Peyer's patch (tissue), 4 donors: ENCODE data around the gene NAA80. TPM values are rescaled to one million over a fixed set of nuclear protein-coding genes. Genes with fewer than 3 reads are reported as not detected.
"Not testable (repeated sequence)": the region's sequence is repeated elsewhere in the genome, so short reads cannot be mapped to it uniquely, and the experiment has no call there.

Source experiments
- DNase-seq, 3 donors: peaks; one replicate each; pipeline ENCODE4 v3.0.0-alpha.2; 2017 to 2019
- H3K27ac ChIP-seq, 4 donors: fragments of 200-600 bp; sonication (generic); one replicate each; pipeline ENCODE4 v1.5.1; 2016 to 2019
- H3K27me3 ChIP-seq, 2 donors: fragments of 200-600 bp; sonication (generic); one replicate each; pipeline ENCODE4 v1.5.1; 2019
- H3K36me3 ChIP-seq, 3 donors: fragments of 200-600 bp; sonication (generic); one replicate each; pipeline ENCODE4 v1.5.1; 2016 to 2019
- H3K4me1 ChIP-seq, 4 donors: fragments of 200-600 bp; sonication (generic); one replicate each; pipeline ENCODE4 v1.5.1; 2016 to 2019
- H3K4me3 ChIP-seq, 4 donors: fragments of 200-600 bp; sonication (generic); 1 replicate in 3 of 4; 2 replicates in 1 of 4; pipeline ENCODE4 v1.5.1; 2016 to 2019; ENCODE audit warnings: mild to moderate bottlenecking in 1 of 4
- H3K9me3 ChIP-seq, 4 donors: fragments of 200-600 bp; sonication (generic); one replicate each; pipeline ENCODE4 v1.5.1; 2016 to 2019; ENCODE audit warnings: mild to moderate bottlenecking in 1 of 4
- POLR2A ChIP-seq, 2 donors: fragments of 450-650 bp; IDR thresholded peaks; one replicate each; pipeline ENCODE4 v1.5.1; 2017; ENCODE audit warnings: antibody characterized with exemption in 2 of 2, mild to moderate bottlenecking in 2 of 2, moderate library complexity in 2 of 2
- total RNA-seq, 4 donors: library from RNA; depleted of rRNA; stranded (reverse); fragments of >200 nt; gene quantifications; one replicate each; pipeline ENCODE4 v1.1.0, GENCODE V29; 2016
- TF ChIP-seq, protein P1 (sequence below), 6 experiments: fragments of 450-650 bp in 4 of 6; fragments of 200-600 bp in 2 of 6; sonication (generic) in 1 of 6; IDR thresholded peaks; one replicate each; pipeline ENCODE4 v1.5.1; 2017 to 2019; ENCODE audit warnings: antibody characterized with exemption in 6 of 6, mild to moderate bottlenecking in 3 of 6, moderate library complexity in 1 of 6

NAA80 gene
- total RNA-seq, 4 donors from 2014 or later, result 3.2 to 14.0 (median 12.4) TPM

DNA sequence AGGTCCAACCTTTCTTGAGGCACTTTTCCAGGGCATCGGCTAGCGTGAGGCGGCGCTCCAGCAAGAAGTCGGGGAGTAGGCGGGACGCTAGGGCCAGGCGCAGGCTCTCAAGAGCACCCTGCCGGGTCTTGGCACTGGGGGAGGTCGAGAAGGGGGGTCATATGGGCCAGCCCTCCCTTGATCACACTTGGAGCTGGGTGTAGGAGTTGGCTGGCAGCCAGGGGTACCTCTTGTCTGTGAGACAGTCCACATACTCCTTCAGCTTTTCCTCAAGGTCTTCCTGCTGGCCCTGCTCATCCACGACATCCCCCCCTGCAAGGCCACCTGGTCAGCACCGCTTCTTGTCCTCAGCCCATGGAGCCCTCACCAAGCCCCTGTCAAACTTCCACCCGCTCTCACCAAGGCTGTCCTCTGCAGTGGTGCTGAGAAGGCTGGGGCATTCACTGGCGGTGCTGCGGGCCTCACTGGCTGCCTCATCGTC is 9.0 kb downstream of the NAA80 start:
- TF ChIP-seq, protein P1, sequence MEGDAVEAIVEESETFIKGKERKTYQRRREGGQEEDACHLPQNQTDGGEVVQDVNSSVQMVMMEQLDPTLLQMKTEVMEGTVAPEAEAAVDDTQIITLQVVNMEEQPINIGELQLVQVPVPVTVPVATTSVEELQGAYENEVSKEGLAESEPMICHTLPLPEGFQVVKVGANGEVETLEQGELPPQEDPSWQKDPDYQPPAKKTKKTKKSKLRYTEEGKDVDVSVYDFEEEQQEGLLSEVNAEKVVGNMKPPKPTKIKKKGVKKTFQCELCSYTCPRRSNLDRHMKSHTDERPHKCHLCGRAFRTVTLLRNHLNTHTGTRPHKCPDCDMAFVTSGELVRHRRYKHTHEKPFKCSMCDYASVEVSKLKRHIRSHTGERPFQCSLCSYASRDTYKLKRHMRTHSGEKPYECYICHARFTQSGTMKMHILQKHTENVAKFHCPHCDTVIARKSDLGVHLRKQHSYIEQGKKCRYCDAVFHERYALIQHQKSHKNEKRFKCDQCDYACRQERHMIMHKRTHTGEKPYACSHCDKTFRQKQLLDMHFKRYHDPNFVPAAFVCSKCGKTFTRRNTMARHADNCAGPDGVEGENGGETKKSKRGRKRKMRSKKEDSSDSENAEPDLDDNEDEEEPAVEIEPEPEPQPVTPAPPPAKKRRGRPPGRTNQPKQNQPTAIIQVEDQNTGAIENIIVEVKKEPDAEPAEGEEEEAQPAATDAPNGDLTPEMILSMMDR (IDR thresholded peaks at IDR 0.05), result no peak
- no peak for TF ChIP-seq POLR2A (IDR thresholded peaks at IDR 0.05)
- Histone ChIP-seq H3K9me3 (no peaks in the 10 kb centered on the region), H3K27ac (peak overlapping the region in 2 of 4 donors; percentile 72 to 85), H3K36me3 (peaks cover 0 to 38% (median 0%) of the 10 kb centered on the region in 3 donors), H3K27me3 (no peaks in the 10 kb centered on the region), H3K4me3 (no peak overlapping the region), H3K4me1 (peaks cover 0 to 15% (median 9%) of the 10 kb centered on the region in 4 donors)
- DNase-seq, result peak in 2 of 3 donors; percentile 53 to 54

- no peak for TF ChIP-seq POLR2A (IDR thresholded peaks at IDR 0.05)
- TF ChIP-seq, protein P1 (IDR thresholded peaks at IDR 0.05), result no peak
- H3K36me3 ChIP-seq, result peaks cover 0 to 38% (median 0%) of the 10 kb centered on the region in 3 donors
- no peaks in the 10 kb centered on the region for H3K9me3 ChIP-seq
- no peak overlapping the region for H3K27ac ChIP-seq
- no peak for DNase-seq
- peaks cover 0 to 15% (median 9%) of the 10 kb centered on the region in 4 donors for H3K4me1 ChIP-seq
- no peak overlapping the region for H3K4me3 ChIP-seq
- H3K27me3 ChIP-seq, result no peaks in the 10 kb centered on the region
Measured at GRCh38 chr3:50289130-50289529, 10.1 kb downstream of the NAA80 start.

GRCh38 chr3:50288387-50289007 is 10.7 kb downstream of the NAA80 start:
- peaks cover 0 to 15% (median 9%) of the 10 kb centered on the region in 4 donors for H3K4me1 ChIP-seq
- TF ChIP-seq POLR2A (IDR thresholded peaks at IDR 0.05), result no peak
- TF ChIP-seq, protein P1 (IDR thresholded peaks at IDR 0.05), result no peak
- peaks cover 0 to 38% (median 0%) of the 10 kb centered on the region in 3 donors for H3K36me3 ChIP-seq
- no peak overlapping the region for H3K4me3 ChIP-seq
- no peak for DNase-seq
- H3K27me3 ChIP-seq, result no peaks in the 10 kb centered on the region
- no peak overlapping the region for H3K27ac ChIP-seq
- no peaks in the 10 kb centered on the region for H3K9me3 ChIP-seq

GRCh38 chr3:50287262-50287661 is 11.9 kb downstream of the NAA80 start:
- Histone ChIP-seq H3K36me3 (peaks cover 0 to 38% (median 0%) of the 10 kb centered on the region in 3 donors), H3K27ac (no peak overlapping the region)
- TF ChIP-seq POLR2A (IDR thresholded peaks at IDR 0.05), result no peak
- TF ChIP-seq, protein P1 (IDR thresholded peaks at IDR 0.05), result no peak

GRCh38 chr3:50286322-50287227 is 12.6 kb downstream of the NAA80 start:
- H3K27me3 ChIP-seq, result no peaks in the 10 kb centered on the region
- H3K4me1 ChIP-seq, result peaks cover 0 to 14% (median 2%) of the 10 kb centered on the region in 4 donors
- TF ChIP-seq POLR2A (IDR thresholded peaks at IDR 0.05), result no peak
- TF ChIP-seq, protein P1 (IDR thresholded peaks at IDR 0.05), result no peak
- no peak overlapping the region for H3K4me3 ChIP-seq
- H3K36me3 ChIP-seq, result peaks cover 0 to 38% (median 0%) of the 10 kb centered on the region in 3 donors
- peak in 1 of 3 donors; percentile 42 for DNase-seq
- H3K27ac ChIP-seq, result no peak overlapping the region
- no peaks in the 10 kb centered on the region for H3K9me3 ChIP-seq

More at GRCh38 chr3:50287262-50287661, 11.9 kb downstream of the NAA80 start:
- Histone ChIP-seq H3K4me1 (peaks cover 0 to 15% (median 5%) of the 10 kb centered on the region in 4 donors), H3K27me3 (no peaks in the 10 kb centered on the region), H3K9me3 (no peaks in the 10 kb centered on the region), H3K4me3 (no peak overlapping the region)
- DNase-seq, result no peak

DNA sequence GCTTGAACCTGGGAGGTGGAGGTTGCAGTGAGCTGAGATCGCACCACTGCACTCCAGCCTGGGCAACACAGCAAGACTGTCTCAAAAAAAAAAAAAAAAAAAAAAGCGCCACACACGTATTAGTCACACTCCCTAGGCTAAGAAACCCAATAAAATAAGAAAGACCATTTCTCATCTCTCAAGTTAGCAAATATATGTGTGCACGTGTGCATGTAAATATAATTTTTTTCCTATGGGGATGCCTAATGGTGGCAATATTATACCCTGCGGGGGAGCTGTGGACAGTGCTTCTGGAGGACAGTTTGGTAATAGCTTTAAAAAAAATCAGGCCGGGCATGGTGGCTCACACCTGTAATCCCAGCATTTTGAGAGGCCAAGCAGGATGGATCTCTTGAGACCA is 15.1 kb downstream of the NAA80 start:
- not testable (repeated sequence) for H3K27ac ChIP-seq, H3K4me3 ChIP-seq, H3K4me1 ChIP-seq, DNase-seq, H3K9me3 ChIP-seq, H3K27me3 ChIP-seq
- H3K36me3 ChIP-seq, result peaks cover 0 to 25% (median 0%) of the 10 kb centered on the region in 3 donors
